ENCODE results near the gene LOXL4. TPM values are rescaled to one million over a fixed set of nuclear protein-coding genes. Genes with fewer than 3 reads are reported as not detected.

Gene LOXL4
- total RNA-seq, 1 experiment from 2014 or later: 0.13 TPM

GRCh38 chr10:98268694-98269431 is 869 bp upstream of the LOXL4 start:
- Histone ChIP-seq H3K14ac (ENCODE audit: insufficient read depth, low read length) (no peak overlapping the region), H4K8ac (replicated peaks; ENCODE audit: insufficient read length, low read depth, low read length) (no peak overlapping the region), H3K27ac (ENCODE audit: insufficient read length, low read depth, low read length) (no peak overlapping the region), H3K56ac (ENCODE audit: insufficient read length, low read depth, low read length) (no peak overlapping the region), H2BK12ac (ENCODE audit: insufficient read length, low read depth, low read length) (no peak overlapping the region), H4K20me1 (ENCODE audit: control insufficient read depth, insufficient read depth, insufficient read length) (no peaks in the 10 kb centered on the region), H2BK5ac (ENCODE audit: insufficient read length, low read length) (no peak overlapping the region), H3K4me2 (ENCODE audit: insufficient read depth, insufficient read length, low read length) (peak overlapping the region; percentile 2), H4K91ac (ENCODE audit: insufficient read length, low read depth, low read length) (no peak overlapping the region), H3K23me2 (ENCODE audit: insufficient read length, low read depth, low read length, poor library complexity, severe bottlenecking) (no peaks in the 10 kb centered on the region), H3K23ac (ENCODE audit: insufficient read length, low read depth, low read length) (no peak overlapping the region), H3K27me3 (ENCODE audit: insufficient read depth, low read length) (no peaks in the 10 kb centered on the region), H3K4me1 (ENCODE audit: insufficient read depth, low read length) (peaks cover 5% of the 10 kb centered on the region; the same call in 1 of the 2 replicates), H2BK20ac (ENCODE audit: low read depth, low read length, poor library complexity, severe bottlenecking) (no peak overlapping the region), H2AFZ (ENCODE audit: low read length) (no peak overlapping the region), H2BK120ac (ENCODE audit: low read depth, low read length, poor library complexity, severe bottlenecking) (no peak overlapping the region), H2BK15ac (ENCODE audit: low read depth, low read length) (no peak overlapping the region), H4K5ac (ENCODE audit: insufficient read length, low read depth, low read length) (no peak overlapping the region), H3K79me1 (ENCODE audit: insufficient read depth, low read depth, low read length, poor library complexity, severe bottlenecking) (no peaks in the 10 kb centered on the region), H3K9me3 (ENCODE audit: control insufficient read depth, low read depth, low read length) (no peaks in the 10 kb centered on the region), H3K9ac (ENCODE audit: extremely low read depth, insufficient read length, low read length) (no peak overlapping the region), H3K79me2 (ENCODE audit: insufficient read depth, low read length) (no peaks in the 10 kb centered on the region), H3K4ac (ENCODE audit: low read depth, low read length) (no peak overlapping the region), H3T11ph (ENCODE audit: low read length) (no peak overlapping the region), H2AK5ac (ENCODE audit: insufficient read length, low read length) (no peak overlapping the region), H3K18ac (ENCODE audit: insufficient read length, low read depth, low read length) (no peak overlapping the region)
- H3K27ac Mint-ChIP-seq: no peak overlapping the region
- no CpG with 5 or more reads among the region's 17 CpGs for WGBS (ENCODE audit: extremely low coverage, insufficient read length, low lambda C conversion rate)
- H3K4me3 Mint-ChIP-seq: peak overlapping the region; percentile 67 to 80
- H3K27me3 Mint-ChIP-seq (ENCODE audit: low read depth): peaks cover 55% of the 10 kb centered on the region
- no peak for TF ChIP-seq CTCF (conservative IDR thresholded peaks at IDR 0.05)
- H3K36me3 Mint-ChIP-seq (ENCODE audit: insufficient read depth in 1 of 3, low read depth in 3 of 3): no peaks in the 10 kb centered on the region
- no peaks in the 10 kb centered on the region for H3K9me3 Mint-ChIP-seq
- peaks cover 45 to 55% of the 10 kb centered on the region in 2 experiments for H3K4me1 Mint-ChIP-seq
- no peak for DNase-seq

All from H9 (cell line).